ENCODE measurements around the gene LEPROT. TPM values are rescaled to one million over a fixed set of nuclear protein-coding genes. Genes with fewer than 3 reads are reported as not detected.

LEPROT gene
- 51.7 and 71.8 TPM in 2 replicates for total RNA-seq

GRCh38 chr1:65420590-65421350 lies at the start of gene LEPROT, which contains the start of gene LEPR:
Gene LEPROT (plus strand): TSS chr1:65420668. CDS start chr1:65420725, 57 bp downstream.
Gene LEPR (plus strand): TSS chr1:65420668. CDS start chr1:65565566, 144,898 bp downstream.

Other genes with a start within 250 kb of the LEPROT start
- gene DNAJC6, start 111.1 kb upstream of the LEPROT start, total RNA-seq = 4.3 and 6.8 TPM in 2 replicates
- 41.7 and 43.2 TPM in 2 replicates for gene LEPR, start within 50 bp of the LEPROT start, total RNA-seq

Measured in smooth muscle cell of the pulmonary artery (primary cell).